Mesodermal cell (in vitro differentiated cells): ENCODE data around the gene PPIG.

Source experiments
- H3K27ac ChIP-seq: 2 replicates; pipeline ENCODE4 v1.7.0; 2013; ENCODE audit warnings: mild to moderate bottlenecking, low read depth, low read length, moderate library complexity; ENCODE audit not compliant: severe bottlenecking
- H3K36me3 ChIP-seq: 2 replicates; pipeline ENCODE4 v1.7.1; 2013; ENCODE audit warnings: mild to moderate bottlenecking, low read length, moderate library complexity; ENCODE audit not compliant: control insufficient read depth, insufficient read depth
- H3K4me1 ChIP-seq: one replicate; pipeline ENCODE4 v1.7.1; 2013; ENCODE audit warnings: mild to moderate bottlenecking, low read length; ENCODE audit not compliant: insufficient read depth, control insufficient read depth, poor library complexity, severe bottlenecking
- H3K4me3 ChIP-seq: 2 replicates; pipeline ENCODE4 v1.7.0; 2013; ENCODE audit warnings: low read length, control low read depth, mild to moderate bottlenecking; ENCODE audit not compliant: insufficient read depth, poor library complexity, severe bottlenecking; ENCODE audit errors: extremely low read depth
- H3K9me3 ChIP-seq: 2 replicates; pipeline ENCODE4 v1.7.1; 2013; ENCODE audit warnings: mild to moderate bottlenecking, low read length, moderate library complexity; ENCODE audit not compliant: control insufficient read depth
- WGBS, 2 experiments: methylation state at CpG; one replicate each; pipeline ENCODE4 v1.1.5; 2013; ENCODE audit warnings: missing lambda C conversion rate in 2 of 2; ENCODE audit not compliant: insufficient coverage in 2 of 2; 5-methylcytosine and 5-hydroxymethylcytosine counted together

Gene PPIG

DNA sequence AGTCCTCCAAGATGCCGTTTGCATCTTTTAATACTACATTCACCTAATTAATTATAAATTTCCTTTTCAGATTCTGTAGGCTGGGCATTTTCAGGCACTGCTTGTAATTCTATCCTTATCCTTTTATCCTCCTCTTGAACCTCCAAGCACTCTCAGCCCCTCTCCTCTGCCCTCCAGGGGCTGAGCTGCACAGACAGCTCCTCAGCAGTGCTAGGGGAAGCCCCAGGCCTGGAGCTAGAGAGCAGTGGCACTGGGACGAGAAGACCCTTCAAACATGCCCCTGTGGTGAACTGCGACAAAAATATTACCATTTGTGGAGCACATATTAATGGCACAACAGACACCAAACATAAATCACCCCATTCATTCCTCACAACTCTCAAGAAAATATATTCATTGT is 77.1 kb downstream of the PPIG start:
- Histone ChIP-seq H3K4me3 (no peak overlapping the region), H3K9me3 (no peaks in the 10 kb centered on the region), H3K36me3 (no peaks in the 10 kb centered on the region), H3K27ac (no peak overlapping the region), H3K4me1 (peaks cover 8% of the 10 kb centered on the region)
- 85 to 94% methylated on average over 2 to 3 of the region's 3 CpGs for WGBS, 2 experiments

DNA sequence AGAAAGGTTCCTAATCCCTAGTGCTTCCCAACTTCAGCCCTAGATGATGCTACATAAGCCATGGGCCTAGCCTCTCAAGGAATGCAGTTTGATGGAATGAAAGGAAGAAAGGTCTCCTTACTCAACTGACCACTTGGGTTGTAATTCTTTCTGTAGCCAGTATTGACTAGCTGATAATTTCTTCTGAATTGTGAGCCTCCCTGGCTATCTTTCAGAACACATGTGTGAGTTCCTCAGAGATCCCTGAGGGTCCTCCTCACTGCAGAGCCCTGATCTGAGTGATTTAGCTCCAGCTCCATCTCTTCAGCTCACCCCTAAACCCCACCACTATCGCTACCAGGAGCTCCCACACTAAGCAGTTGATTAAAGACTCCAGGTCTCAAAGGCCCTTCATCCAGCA is 78.6 kb downstream of the PPIG start:
- Histone ChIP-seq H3K4me1 (peaks cover 8% of the 10 kb centered on the region), H3K36me3 (no peaks in the 10 kb centered on the region), H3K4me3 (no peak overlapping the region), H3K27ac (no peak overlapping the region), H3K9me3 (no peaks in the 10 kb centered on the region)
- 94 to 100% methylated on average over 1 of the region's 1 CpG for WGBS, 2 experiments

DNA sequence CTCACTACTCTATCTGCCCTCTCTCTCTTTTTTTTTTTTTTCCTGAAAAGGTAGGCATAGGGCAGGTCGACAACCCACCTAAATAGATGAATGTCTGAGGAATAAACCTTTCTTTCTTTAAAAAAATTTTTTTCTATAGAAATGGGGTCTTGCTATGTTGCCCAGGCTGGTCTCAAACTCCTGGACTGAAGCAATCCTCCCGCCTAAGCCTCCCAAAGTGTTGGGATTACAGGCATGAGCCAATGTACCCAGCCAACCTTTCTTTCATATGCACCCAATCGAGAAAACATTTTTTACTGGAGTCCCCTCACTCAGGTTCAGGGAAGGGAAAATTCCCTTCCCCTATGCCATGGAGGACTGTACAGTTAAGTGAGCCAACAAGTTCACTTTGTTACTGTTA is 79.1 kb downstream of the PPIG start:
- H3K4me3 ChIP-seq: no peak overlapping the region
- H3K27ac ChIP-seq: no peak overlapping the region
- WGBS, 2 experiments: 100% methylated on average over 1 to 2 of the region's 3 CpGs
- no peaks in the 10 kb centered on the region for H3K36me3 ChIP-seq
- H3K4me1 ChIP-seq: peaks cover 8% of the 10 kb centered on the region
- H3K9me3 ChIP-seq: no peaks in the 10 kb centered on the region

DNA sequence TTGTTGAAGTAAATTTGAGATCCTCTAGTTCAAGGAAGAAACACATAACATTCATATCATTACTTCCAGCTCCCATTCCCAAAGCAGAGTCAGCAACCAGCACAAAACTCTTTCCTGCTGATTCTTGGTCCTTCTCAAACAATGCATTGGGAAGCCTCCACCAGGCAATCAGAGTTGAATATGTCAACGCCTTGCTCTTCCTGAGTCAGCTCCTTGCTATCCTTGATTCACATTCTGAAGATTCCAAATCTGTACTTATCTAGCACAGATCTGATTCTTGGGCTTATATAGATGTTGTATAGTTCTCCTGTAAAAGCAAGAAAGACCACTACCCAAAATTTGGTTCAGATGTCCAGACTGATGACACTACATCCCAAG is 80.4 kb downstream of the PPIG start:
- H3K36me3 ChIP-seq: no peaks in the 10 kb centered on the region
- peak overlapping the region; percentile 3 for H3K27ac ChIP-seq
- no peak overlapping the region for H3K4me3 ChIP-seq
- WGBS, 2 experiments: 88% methylated on average over 1 of the region's 1 CpG; no CpG with 5 or more reads in 1 of the 2 experiments
- H3K4me1 ChIP-seq: peaks cover 8% of the 10 kb centered on the region
- no peaks in the 10 kb centered on the region for H3K9me3 ChIP-seq

DNA sequence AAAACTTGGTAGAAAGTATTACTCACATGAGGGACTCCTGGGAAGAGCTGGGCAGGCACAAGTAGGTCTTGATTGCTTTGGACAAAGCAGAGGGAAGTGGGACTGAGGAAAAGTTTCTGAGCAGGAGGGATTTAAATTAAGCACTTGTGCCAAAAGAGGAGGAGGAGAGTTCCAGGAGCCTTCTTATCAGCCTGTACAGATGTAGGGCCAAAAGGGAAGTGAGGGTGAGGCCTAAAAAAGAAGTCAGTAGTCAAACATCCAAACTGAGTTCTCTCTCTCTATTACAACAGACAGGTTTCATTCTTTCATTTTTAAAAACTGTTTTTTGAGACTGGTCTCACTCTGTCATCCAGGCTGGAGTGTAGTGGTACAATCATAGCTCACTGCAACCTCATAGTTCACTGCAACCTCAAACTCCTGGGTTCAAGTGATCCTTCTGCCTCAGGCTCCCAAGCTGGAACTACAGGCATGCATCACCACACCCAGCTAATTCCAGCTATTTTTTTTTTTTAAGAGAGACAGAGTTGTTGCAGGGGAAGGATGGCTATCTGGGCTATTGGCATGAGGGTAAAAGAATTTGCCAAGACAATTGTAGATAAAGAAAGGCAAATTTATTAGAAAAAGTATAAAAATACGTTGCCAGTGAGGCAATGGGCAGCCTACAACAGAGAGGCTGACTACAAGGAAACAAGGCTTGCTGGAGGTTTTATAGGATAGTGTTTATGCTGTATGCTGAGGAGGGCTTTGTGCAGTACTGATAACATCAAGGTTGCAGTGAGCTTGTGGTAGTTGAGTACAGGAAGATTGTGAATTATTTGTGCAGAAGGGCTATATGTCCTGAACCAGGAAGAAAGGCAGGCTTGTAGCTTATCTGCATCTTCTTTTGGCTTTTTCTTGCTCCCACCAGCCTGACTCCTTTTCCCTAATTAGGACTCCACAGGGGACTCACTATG is 81.1 kb downstream of the PPIG start:
- Histone ChIP-seq H3K36me3 (no peaks in the 10 kb centered on the region), H3K4me1 (peaks cover 11% of the 10 kb centered on the region), H3K4me3 (no peak overlapping the region), H3K9me3 (no peaks in the 10 kb centered on the region), H3K27ac (peak overlapping the region; percentile 3)
- WGBS, 2 experiments: 94 to 100% methylated on average over 1 of the region's 1 CpG

- no peaks in the 10 kb centered on the region for H3K36me3 ChIP-seq
- H3K9me3 ChIP-seq: no peaks in the 10 kb centered on the region
- no peak overlapping the region for H3K27ac ChIP-seq
- WGBS, 2 experiments: 80 to 90% methylated on average over 1 of the region's 2 CpGs
- H3K4me1 ChIP-seq: peaks cover 12% of the 10 kb centered on the region
- H3K4me3 ChIP-seq: no peak overlapping the region
Observed at GRCh38 chr2:169667583-169667982, 83.4 kb downstream of the PPIG start.

DNA sequence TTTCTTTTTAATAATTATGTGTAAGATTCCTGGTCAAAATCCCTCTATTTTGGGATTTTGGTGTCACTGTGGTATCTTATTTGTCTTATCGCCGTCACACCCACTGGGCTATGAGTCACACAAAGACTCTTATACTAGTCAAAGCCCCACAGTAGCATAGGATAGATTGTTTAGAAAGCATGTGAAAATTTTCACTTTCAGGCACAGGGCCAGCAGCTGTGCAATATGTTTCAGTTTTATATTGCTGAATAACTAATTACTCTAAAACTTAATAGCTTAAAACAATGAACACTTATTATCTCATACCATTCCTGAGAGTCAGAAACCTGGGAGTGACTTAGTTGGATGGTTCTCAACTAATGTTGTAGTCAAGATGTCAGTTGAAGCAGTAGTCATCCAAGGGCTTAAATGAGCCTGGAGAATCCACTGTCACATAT is 86.1 kb downstream of the PPIG start:
- Histone ChIP-seq H3K4me1 (peaks cover 4% of the 10 kb centered on the region), H3K9me3 (no peaks in the 10 kb centered on the region), H3K36me3 (no peaks in the 10 kb centered on the region), H3K27ac (no peak overlapping the region), H3K4me3 (no peak overlapping the region)
- no CpG with 5 or more reads among the region's 2 CpGs for WGBS, 2 experiments

GRCh38 chr2:169670937-169671336 is 86.8 kb downstream of the PPIG start:
- Histone ChIP-seq H3K36me3 (no peaks in the 10 kb centered on the region), H3K4me1 (peaks cover 4% of the 10 kb centered on the region), H3K27ac (no peak overlapping the region), H3K4me3 (no peak overlapping the region), H3K9me3 (no peaks in the 10 kb centered on the region)
- 86 to 95% methylated on average over 3 to 4 of the region's 4 CpGs for WGBS, 2 experiments

GRCh38 chr2:169672406-169672805 is 88.3 kb downstream of the PPIG start:
- Histone ChIP-seq H3K9me3 (no peaks in the 10 kb centered on the region), H3K4me3 (no peak overlapping the region), H3K27ac (no peak overlapping the region), H3K4me1 (peaks cover 4% of the 10 kb centered on the region), H3K36me3 (no peaks in the 10 kb centered on the region)
- 88 to 95% methylated on average over 6 of the region's 6 CpGs for WGBS, 2 experiments

DNA sequence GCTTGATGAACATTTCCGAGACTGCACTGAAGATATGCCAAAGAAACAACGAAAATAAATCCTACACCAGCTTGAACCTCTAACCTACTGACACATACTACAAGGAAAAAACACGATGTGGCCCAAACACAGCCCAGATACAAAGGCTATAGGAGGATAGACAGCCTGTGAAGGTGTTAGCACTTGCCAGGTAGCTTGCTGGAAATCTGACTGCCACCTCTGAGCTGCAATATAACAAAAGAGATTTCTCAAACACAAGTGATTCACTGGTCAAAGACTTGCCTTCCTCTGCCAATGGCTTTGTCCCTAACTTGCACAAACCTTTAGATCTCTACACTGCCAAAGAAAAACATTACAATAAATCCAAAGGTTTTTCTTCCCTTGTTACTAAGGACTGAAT is 89.0 kb downstream of the PPIG start:
- H3K27ac ChIP-seq: no peak overlapping the region
- no CpG with 5 or more reads among the region's 3 CpGs for WGBS, 2 experiments
- H3K4me3 ChIP-seq: no peak overlapping the region
- H3K4me1 ChIP-seq: peaks cover 4% of the 10 kb centered on the region
- no peaks in the 10 kb centered on the region for H3K9me3 ChIP-seq
- H3K36me3 ChIP-seq: no peaks in the 10 kb centered on the region

DNA sequence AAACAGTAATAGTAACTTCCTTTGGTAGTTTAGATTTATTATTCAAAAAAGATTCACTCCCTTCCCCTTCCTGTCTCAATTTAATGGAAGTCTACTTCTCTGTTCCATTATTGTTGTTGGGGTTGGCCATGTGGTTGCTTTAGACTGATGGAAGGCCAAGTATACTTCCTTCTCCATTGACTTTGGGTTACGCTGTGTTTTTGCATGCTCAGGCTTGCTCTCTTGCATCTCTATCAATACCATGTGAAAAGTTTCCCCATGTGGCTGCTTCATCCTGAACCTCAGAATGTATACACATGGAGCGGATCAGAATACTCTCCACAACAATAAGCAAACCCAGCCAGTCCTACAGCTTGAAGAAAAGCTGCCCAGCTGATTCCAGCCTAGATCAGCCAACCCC is 89.8 kb downstream of the PPIG start:
- H3K27ac ChIP-seq: no peak overlapping the region

More for the DNA sequence above, 89.8 kb downstream of the PPIG start:
- Histone ChIP-seq H3K4me3 (no peak overlapping the region), H3K36me3 (no peaks in the 10 kb centered on the region), H3K4me1 (peaks cover 4% of the 10 kb centered on the region), H3K9me3 (no peaks in the 10 kb centered on the region)
- 88 to 100% methylated on average over 1 of the region's 2 CpGs for WGBS, 2 experiments
